H1 (cell line): ENCODE results near the gene LENG1.

Source experiments
- BRCA1 ChIP-seq: IDR thresholded peaks from 2 replicates; pipeline ENCODE4 v1.6.1; 2012; ENCODE audit warnings: low read depth, low read length, improper control_type of control experiment
- CTCF ChIP-seq, 3 experiments: IDR thresholded peaks; 1 replicate in 2 of 3; 2 replicates in 1 of 3; pipeline versions ENCODE4 v1.5.1 to v1.6.1; 2011; ENCODE audit warnings: low read length in 3 of 3, mild to moderate bottlenecking in 3 of 3, inconsistent platforms in 2 of 3, low read depth in 1 of 3, moderate library complexity in 1 of 3; ENCODE audit not compliant: insufficient read depth in 1 of 3; ENCODE audit errors: control extremely low read depth in 1 of 3
- EZH2 ChIP-seq: fragments of 200-600 bp; sonication (generic); IDR thresholded peaks from 2 replicates; pipeline ENCODE4 v1.7.1; 2012; ENCODE audit warnings: low read depth, mild to moderate bottlenecking, moderate library complexity, low read length, inconsistent platforms; ENCODE audit not compliant: severe bottlenecking
- POLR2AphosphoS5 ChIP-seq: IDR thresholded peaks from 2 replicates; pipeline ENCODE4 v1.6.1; 2011; ENCODE audit warnings: low read depth, low read length
- SUZ12 ChIP-seq: fragments of 200-600 bp; sonication (generic); IDR thresholded peaks from 2 replicates; pipeline ENCODE4 v1.6.1; 2012; ENCODE audit warnings: mild to moderate bottlenecking, inconsistent platforms, low read length, moderate library complexity, mixed read lengths
- TEAD4 ChIP-seq: IDR thresholded peaks from 2 replicates; pipeline ENCODE4 v1.6.1; 2012; ENCODE audit warnings: low read depth, low read length, inconsistent platforms, mixed read lengths

DNA sequence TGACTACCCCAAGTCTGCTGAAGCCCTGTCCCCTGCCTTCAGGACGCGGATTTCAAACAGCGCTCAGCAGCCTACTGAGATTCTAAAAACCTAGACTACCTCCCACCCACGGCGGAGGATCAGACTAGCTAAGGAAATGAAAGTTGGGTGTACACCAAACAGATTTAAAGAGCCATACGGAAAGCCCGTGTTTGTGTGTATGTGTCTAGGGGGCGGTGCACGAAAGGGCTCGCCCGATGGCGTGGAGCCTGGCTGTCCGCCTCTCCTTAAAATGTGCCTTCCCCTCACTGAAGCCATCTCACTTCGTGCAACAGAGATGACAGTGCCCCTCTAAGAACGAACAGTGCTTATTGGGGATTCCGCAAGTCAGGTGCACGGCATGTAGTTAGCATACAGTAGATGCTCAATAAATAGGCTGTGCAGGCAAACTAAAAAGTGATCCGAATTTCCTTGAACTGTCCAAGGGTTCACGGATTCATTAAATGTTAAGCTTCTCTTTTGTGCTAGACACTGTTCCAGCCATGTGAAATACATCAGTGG lies 639 bp downstream of the LENG1 start:
- TF ChIP-seq POLR2AphosphoS5 (peak; percentile 44; the same call in 1 of the 2 replicates), EZH2 (no peak), CTCF (IDR thresholded peaks at IDR 0.05; ENCODE audit: control extremely low read depth in 1 of 3, insufficient read depth in 1 of 3, low read depth in 1 of 3, low read length in 3 of 3) (no peak), TEAD4 (no peak), BRCA1 (no peak), SUZ12 (no peak)
